HG02642 (cell line): ENCODE results near the gene CKAP2L.
"Not testable (repeated sequence)": the region's sequence is repeated elsewhere in the genome, so short reads cannot be mapped to it uniquely, and the experiment has no call there.

ENCODE experiments used
- ATAC-seq: cut with Tn5 transposase; IDR thresholded peaks from one replicate; pipeline ENCODE4 v1.9.1; 2021; ENCODE audit warnings: mild to moderate bottlenecking; ENCODE audit not compliant: unreplicated experiment, poor library complexity

Gene CKAP2L

DNA sequence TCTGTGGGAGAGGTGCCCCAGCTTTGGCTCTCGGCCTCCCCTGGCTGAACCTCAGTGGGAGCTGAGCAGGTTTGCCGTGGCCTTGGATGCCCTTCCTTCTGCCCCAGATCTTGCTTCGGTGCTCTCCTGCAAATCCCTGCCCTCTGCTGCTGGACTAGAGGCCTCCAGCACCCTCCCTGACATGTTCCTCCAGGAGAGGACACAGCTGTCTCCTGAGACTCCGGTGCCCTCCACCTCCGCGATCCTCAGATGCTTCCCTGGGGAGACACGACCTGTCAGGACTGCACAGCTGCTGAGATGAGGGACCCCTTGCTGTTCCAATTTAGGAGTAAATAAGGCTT lies 50.9 kb downstream of the CKAP2L start:
- no peak for ATAC-seq

DNA sequence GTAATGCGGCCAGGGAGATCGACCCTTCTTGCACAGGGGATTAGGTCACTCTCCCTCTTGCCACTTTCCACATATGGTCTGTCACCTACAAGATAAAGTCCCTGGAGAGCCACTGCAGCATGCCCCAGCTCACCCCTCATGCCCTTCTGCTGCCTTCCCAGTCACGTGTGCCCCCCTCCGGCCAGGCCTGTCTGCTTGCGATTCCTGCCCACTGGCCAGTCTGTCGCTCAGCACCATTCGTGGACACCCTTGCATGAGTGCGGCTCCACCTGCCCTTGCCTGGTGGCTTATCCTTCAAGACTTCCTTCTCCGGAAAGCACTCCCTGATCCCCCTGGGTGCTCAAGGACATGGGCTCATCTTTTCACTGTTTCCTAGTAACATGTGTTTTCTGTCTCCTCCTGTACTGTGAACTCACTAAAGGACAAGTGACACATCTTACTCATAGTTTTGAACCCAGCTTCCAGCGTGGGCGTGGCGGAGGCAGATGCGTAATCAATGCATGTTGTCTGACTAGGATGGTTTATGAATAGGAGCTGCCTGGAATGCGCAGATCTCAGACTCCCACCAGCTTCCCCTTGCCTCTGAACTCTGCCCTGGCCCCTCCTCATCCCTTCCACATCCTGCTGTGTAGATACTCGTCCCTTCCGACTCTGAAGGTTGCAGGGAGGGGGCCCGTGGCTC lies 51.4 kb downstream of the CKAP2L start:
- ATAC-seq: no peak

- no peak for ATAC-seq
These were observed 51.9 kb downstream of the CKAP2L start for GRCh38 chr2:112712465-112712864.

DNA sequence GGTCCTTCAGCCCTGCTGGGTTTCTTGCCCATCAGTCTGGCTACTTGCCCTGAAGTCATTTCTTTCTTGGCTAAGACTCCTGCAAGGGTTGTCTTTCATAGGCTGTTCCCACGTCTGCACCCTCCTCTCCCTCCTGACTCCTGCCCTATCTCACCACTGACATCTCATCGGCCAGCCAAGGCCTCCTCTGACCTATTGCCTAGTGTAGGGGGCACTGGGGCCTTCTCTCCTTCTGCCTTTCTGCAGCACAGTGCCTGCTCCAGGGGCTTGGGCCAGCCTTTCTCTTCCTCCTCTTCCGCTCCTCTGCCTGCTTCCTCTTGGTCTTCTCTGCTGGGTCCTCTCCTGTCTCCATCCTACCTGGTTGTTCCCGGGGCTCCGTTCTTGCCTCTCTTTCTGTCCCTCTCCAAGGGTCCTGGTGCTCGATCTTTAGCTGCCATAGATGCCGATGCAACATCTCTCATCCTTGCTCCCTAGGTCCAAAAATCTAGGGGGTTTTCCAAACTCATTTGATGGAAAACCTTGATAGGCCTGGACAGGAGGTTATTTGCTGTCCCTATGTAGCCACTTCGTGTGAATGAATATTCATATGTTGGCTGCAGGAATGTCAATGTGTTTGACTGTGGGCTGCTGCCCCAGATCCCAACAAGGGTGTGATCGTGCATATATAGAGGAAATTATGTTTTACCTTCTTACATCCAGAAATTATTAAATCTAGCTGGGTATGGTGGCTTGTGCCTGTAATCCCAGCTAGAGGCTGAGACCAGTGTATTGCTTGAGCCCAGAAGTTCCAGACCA lies 53.3 kb downstream of the CKAP2L start:
- ATAC-seq: no peak

- no peak for ATAC-seq
These were observed 54.7 kb downstream of the CKAP2L start for GRCh38 chr2:112709703-112710102.

GRCh38 chr2:112708968-112709367 lies 55.4 kb downstream of the CKAP2L start:
- no peak for ATAC-seq

GRCh38 chr2:112706947-112707346 lies 57.5 kb downstream of the CKAP2L start:
- ATAC-seq: not testable (repeated sequence)

DNA sequence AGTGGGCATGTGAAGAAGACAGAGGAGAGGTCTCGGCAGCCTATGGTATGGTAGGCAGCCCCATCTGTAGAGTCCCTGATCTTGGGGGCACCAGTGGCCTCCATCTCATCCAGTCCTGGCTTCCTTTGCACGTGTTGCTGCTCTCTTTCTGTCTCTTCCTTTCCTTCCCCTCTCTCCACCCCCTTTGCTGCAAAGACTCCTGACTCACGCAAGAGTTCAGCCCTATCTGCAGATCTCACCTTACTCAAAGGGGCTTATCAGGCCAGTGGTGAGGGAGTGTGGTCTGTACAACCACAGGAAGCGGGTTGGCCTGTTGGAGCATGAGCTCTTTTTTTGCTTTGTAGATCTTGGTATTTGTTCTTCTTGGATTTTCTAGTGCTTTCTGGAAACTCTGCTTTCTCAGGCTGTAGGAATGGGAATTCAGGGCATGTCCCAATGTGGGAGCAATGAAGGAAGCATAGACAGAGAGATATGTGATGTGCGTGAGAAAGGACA lies 58.2 kb downstream of the CKAP2L start:
- ATAC-seq: no peak

DNA sequence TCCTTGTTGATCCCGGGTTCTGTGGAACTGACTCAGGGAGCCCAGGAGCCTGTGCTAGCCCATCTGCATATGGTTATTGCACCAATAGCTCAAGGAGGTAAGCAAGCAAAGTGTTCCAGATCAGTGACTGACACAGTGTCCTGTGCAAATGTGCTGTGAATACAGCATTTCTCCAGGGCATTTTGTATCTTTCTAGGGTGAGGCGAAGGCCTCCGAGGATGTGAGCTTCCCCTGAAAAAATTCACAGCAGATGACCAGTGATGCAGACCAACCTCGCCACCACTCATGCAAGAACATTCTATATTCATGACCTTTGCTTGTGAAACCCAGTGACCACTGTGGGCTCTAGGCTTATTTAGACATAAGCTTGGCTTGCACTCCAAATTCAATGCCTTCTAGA lies 58.8 kb downstream of the CKAP2L start:
- no peak for ATAC-seq

DNA sequence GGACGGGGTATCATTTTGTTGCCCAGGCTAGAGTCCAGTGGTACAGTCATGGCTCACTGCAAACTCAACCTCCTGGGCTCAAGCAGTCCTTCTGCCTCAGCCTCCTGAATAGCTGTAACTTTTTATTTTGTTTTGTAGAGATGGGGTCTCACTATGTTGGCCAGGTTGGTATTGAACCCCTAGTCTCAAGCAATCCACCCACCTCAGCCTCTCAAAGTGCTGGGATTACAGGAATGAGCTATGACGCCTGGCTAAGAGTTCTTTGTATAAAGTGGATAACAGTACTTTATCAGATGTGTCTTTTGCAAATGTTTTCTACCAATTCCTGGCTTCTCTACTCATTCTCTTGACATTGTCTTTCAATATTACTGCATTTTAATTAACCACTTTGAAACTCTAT lies 60.7 kb downstream of the CKAP2L start:
- no peak for ATAC-seq

- ATAC-seq: no peak
These were observed 63.4 kb downstream of the CKAP2L start for GRCh38 chr2:112701052-112701451.

DNA sequence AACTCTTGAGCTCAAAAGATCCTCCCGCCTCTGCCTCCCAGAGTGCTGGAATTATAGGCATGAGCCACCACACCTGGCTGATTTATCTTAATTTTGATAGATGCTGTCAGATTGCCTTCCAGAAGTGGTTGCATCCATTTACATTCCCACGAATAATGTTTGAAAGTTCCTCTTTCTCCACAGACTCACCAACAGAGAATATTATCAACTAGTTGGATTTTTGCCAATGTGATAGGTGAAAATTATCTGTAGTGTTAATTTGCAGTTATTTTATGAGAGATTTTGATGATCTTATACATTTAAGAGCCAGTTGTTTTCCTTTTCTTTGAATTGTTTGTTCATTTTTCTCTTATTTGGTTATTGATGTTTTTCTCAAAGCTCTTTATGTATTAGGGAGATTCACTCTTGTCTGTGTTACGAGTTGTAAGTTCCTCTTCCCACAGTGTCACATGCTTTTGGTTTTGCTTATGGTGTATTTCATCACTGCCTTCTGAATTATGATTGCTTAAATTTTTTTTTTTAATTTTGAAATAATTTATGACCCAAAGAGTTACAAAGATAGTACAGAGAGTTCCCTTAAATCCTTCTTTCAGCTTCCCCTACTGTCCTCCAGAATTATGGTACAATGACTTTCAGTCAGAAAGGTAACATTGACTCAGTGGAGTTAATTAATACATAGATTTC lies 64.3 kb downstream of the CKAP2L start:
- no peak for ATAC-seq

DNA sequence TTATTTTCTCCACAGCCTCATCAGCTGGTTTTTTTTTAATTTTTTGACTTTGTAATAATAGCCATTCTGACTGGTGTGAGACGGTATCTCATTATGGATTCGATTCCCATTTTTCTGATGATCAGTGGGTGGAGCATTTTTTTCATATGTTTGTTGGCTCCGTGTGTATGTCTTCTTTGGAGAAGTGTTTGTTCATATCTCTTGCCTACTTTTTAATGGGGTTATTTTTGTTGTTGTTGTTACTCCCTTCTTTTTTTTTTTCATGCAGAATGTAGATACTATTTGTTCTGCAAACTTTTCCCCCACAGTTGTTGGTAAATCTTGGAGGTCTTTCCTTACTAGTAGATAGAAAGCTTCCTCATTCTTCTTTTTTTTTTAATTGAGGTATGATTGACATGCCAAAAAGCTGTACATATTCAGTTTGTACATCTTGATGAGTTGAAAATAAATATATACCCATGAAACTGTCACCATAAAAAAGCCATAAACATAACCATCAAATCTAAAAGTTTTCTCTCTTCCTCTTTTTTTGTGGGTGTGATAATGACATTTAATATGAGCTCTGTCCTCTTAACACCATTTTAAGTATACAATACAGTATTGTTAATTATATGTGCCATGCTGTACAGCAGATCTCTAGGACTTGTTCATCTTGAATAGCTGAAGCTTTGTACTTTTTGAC lies 65.4 kb downstream of the CKAP2L start:
- ATAC-seq: no peak

- no peak for ATAC-seq
These were observed 70.2 kb downstream of the CKAP2L start for GRCh38 chr2:112694182-112694581.

DNA sequence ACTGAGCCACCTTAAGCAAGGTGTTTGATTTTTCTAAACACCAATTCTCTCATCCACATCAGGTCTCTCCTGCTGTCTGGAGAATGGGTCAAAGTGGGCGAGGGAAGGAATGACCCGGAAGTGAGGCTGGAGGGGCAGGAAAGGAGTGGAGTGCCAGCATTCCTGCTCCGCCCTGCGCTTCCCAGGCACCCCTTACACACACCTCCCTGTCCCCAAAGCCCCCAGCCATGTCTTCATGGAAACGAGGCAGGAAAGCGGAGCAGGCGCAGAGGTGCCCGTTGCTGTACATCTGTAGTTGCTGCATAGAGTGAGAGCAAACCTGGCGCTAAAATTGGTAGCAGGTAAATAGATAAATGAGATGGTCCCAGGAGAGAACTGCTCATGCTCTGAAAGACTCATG lies 70.8 kb downstream of the CKAP2L start:
- ATAC-seq: no peak

DNA sequence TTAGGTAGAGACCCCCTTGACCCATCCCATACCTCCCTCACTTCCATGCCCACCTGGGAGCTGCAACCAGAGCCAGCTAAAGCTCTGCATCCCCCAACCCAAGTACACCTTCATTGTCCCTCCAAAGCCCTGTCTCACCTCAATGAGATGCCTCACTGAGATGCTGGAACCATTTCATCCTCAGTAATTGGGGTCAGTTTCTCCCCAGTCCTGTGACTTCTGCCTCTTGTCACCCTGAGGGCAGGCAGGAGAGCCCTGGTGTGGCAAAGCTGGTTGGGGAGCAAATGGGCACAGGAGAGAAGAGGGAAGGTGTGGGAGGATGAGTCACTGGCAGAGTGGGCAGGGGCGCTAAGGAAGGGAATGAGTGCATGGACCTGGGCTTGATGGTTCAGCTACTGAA lies 71.5 kb downstream of the CKAP2L start:
- no peak for ATAC-seq

DNA sequence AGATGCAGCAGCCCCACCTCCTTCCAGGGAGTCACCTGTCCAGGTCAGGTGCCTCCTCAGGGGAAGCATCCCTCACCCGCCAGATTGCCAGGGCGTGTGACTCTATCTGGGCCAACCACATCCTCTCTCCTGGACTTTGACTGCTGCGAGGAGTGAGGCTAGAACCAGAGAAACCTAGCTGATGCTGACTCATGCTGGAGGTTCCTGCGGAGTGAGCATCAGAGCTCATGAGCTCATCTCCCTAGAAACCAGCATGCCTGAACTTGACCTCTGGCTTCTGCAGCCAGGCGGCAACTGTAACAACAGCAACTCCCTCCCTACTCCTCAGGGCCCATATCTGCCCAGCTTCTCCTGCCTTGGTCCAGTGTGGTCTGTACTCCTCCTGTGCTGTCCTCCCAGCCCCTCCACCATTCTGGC lies 71.9 kb downstream of the CKAP2L start:
- peak; percentile 79 for ATAC-seq

GRCh38 chr2:112691881-112692281 lies 72.5 kb downstream of the CKAP2L start:
- no peak for ATAC-seq

- peak; percentile 66 for ATAC-seq
These were observed 73.5 kb downstream of the CKAP2L start for GRCh38 chr2:112690853-112691401.

DNA sequence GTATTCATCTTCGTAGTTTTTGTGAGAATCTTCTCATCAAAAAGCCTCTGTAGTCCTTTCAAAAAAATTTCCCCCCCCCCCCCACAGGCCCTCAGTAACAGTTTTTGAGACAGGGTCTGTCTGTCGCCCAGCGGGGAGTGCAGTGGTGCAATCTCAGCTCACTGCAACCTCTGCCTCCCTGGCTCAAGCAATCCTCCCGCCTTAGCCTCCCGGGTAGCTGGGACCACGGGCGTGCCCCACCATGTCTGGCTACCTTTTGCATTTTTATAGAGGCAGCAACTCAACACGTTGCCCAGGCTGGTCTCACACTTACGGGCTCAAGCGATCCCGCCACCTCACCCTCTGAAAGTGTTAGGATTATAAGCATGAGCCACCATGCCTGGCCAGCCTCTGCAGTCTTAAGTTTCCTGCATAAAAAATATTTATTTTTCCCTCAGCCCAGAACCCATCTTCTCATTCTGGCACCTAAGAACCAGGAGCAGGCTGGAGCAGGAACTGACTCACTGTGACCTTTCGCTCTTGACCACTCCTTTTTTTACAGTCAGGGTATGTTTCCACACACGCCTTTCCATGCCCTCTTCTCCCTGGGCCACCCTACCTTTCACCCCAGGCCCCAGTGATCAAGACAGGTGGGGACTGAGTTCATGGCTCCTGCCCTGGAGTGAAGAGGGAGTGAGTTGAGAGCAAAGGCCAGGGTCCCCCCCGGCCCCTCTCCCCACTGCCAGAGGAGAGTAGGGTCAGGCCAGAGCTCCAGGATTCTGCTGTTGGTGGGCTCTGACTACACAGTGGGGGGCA lies 76.1 kb downstream of the CKAP2L start:
- no peak for ATAC-seq
